Fibroblast of lung (primary cell): ENCODE results near the gene TMC5.

Experiments
- CTCF ChIP-seq, 2 donors: IDR thresholded peaks in 1 of 2; conservative IDR thresholded peaks in 1 of 2; 1 replicate in 1 of 2; 2 replicates in 1 of 2; pipeline ENCODE4 v1.5.1; 2011 to 2012; ENCODE audit warnings: low read length in 2 of 2, control low read depth in 1 of 2, inconsistent platforms in 1 of 2, low read depth in 1 of 2, mild to moderate bottlenecking in 1 of 2
- EZH2 ChIP-seq: IDR thresholded peaks from 2 replicates; pipeline ENCODE4 v1.5.1; 2012; ENCODE audit warnings: low read length, control low read depth, mild to moderate bottlenecking; ENCODE audit errors: missing control alignments

- TF ChIP-seq CTCF (conservative IDR thresholded peaks at IDR 0.05 in 1 of 2, IDR thresholded peaks at IDR 0.05 in 1 of 2; ENCODE audit: low read depth in 1 of 2, low read length in 2 of 2) (no peak), EZH2 (no peak)
These were observed 37.4 kb upstream of the TMC5 start for GRCh38 chr16:19380328-19380727.
